A172 (cell line): ENCODE results near the gene SH3BGRL2. TPM values are rescaled to one million over a fixed set of nuclear protein-coding genes. Genes with fewer than 3 reads are reported as not detected.
A peak's percentile ranks its signal among the peaks of the same experiment; 100 is the strongest.
"Not testable (repeated sequence)": the region's sequence is repeated elsewhere in the genome, so short reads cannot be mapped to it uniquely, and the experiment has no call there.

ENCODE experiments used
- DNase-seq: peaks from one replicate; pipeline ENCODE4 v3.0.0-alpha.2; 2015; ENCODE audit warnings: low spot score
- total RNA-seq: library from RNA; depleted of rRNA; stranded (reverse); fragments of >200 nt; shearing (Covaris generic); gene quantifications from 2 replicates; pipeline ENCODE4 v1.2.3, GENCODE V29; 2014

SH3BGRL2 gene
- total RNA-seq, 1 experiment from 2014 or later, result 1.2 TPM

GRCh38 chr6:79614326-79615305 is 16.5 kb upstream of the SH3BGRL2 start:
- DNase-seq, result no peak

- no peak for DNase-seq
Measured at GRCh38 chr6:79617518-79617941, 13.6 kb upstream of the SH3BGRL2 start.

- DNase-seq, result not testable (repeated sequence)
Measured at GRCh38 chr6:79618425-79618824, 12.7 kb upstream of the SH3BGRL2 start.

DNA sequence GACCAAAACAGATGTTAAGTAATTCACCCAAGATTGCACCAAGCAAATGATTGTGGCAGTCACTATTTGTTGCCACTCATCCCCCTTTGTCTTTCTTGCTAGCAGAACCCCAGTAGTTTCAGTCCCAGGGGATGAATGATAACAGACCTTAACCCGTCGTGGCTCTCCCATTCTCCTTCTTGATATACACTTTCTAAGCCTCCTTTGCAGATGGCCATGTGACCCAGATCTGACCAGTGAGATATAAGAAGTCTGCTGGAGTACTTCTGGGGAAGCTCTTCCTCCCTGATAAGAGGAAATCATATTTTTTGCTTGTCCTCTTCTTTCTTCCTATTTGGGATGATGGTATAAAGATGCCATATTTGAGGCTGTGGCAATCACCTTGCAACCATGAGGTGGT is 9.6 kb upstream of the SH3BGRL2 start:
- DNase-seq, result no peak

DNA sequence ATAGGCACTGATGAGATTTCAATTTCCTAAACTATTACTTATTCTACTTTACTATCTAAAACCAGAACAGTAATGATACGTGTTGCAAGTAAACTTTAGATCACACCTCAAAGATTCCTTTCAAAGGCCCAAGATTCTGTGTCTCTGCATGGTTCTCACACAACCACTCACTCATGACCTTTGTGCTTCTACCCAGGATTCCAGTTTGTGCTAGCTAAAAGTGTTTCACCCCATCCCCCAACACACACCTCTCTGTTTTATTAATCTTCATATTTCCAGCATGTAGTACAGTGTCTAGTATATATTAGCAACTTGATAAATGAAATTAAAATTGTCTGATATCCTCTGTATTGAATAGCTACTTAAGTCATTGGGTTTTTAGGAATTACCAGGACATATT is 8.8 kb upstream of the SH3BGRL2 start:
- no peak for DNase-seq

GRCh38 chr6:79623106-79623505 is 8.0 kb upstream of the SH3BGRL2 start:
- no peak for DNase-seq

DNA sequence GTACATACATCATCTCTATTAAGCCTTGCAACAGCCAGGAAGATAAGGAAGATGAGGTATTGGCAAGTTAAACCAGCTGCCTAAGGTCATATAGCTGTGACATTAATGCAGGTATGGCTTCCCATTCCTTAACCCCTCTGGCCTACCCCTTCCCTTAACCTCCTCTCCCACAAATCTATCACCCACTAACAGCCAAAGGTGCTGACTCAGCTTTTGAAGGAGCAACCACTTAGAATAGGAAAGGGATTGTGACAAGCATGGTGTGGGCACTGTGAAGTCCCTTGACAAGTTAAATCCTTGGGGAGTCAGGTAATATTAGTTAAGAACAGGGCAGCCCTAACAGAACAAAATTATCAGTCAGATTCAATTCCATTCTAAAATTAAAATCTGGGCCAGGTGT is 5.4 kb upstream of the SH3BGRL2 start:
- DNase-seq, result no peak

DNA sequence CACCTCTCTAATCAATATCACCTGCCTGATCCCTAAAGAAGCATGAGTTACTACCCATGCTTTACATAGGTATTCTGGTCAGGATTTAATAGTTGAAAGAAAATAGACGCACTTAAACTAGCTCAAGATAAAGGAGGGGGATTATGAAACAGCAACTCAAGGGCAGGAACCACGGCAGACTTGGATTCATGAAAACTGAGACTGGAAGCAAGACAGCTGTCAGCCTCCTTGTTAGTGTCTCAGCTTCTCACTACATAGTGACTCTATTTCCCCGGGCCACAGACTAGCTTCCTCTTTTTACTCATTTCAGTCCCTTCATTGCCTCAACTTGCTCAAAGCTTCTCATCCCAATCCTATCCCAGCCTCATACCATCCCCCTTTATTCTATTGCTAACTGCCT is 4.3 kb upstream of the SH3BGRL2 start:
- DNase-seq, result no peak

DNA sequence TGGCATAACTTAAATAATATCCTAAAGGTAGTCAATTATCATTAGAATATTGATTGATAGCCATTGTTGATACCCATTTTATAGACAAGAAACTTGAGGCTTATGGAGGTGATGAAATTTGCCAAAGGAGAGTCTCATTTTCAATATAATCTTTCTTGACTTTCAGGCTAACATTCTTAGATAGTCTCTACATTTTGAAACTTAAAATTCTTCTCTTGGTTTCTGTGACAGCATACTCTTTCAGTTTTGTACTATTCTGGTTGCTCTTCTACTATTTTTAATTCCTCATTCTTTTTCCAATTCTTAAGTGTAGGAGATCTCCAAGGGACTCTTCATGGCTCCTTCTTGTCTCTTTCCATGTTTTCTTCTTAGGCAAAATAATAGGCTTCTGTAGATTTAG is 3.7 kb upstream of the SH3BGRL2 start:
- no peak for DNase-seq

GRCh38 chr6:79628466-79629288 is 2.5 kb upstream of the SH3BGRL2 start:
- no peak for DNase-seq

GRCh38 chr6:79630380-79630882 is 698 bp upstream of the SH3BGRL2 start:
- no peak for DNase-seq

- DNase-seq, result no peak
Measured at GRCh38 chr6:79631693-79632172, 604 bp downstream of the SH3BGRL2 start.

GRCh38 chr6:79632580-79632979 is 1.5 kb downstream of the SH3BGRL2 start:
- no peak for DNase-seq

DNA sequence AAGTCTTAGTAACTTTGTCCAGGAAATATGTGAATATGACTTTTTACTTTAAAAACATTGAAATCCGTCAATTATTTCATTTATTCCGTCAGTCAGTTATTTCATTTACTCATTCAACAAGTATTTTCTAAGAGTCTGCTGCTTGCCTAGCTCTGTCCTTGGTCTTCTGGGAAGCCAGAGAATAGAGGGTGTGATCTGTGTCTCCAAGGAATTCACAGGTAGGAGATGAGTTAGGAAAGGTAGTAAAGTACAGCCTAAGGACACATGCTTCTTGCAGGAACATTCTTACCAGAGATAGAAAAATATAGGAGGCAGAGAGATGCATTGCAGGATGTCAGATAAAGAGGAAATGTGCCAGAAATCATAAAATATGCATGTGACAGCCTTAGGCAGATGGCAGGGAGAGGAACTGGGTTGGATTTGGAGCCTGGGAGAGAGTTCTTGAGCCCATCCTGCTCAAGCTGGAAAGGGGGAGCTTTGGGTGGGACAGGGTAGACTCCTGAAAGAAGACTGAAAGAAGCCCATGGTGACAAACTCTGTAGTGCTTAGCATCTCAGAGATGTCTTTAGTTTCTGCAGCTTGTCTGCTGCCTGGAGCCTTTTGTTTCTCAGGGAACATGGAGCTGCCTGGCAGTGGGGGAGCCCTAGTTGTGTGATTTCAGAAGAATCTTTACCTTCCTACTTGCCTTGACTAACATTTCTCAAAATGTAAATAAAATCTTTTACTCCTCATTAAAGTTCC is 3.5 kb downstream of the SH3BGRL2 start:
- no peak for DNase-seq

DNA sequence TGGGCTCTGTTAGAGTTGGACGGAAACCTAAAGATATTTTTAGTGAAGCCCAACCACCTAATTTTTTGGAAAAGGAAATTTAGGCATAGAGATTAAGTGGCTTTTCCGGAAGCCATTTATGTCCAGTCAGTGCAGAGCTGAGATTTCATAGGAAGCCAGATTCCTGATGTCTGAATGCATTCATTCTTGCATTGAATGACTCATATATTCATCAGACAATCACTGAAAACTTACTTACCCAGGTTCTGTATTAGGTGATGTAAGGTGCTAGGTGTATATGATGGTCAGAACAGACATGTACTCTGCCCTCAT is 4.1 kb downstream of the SH3BGRL2 start:
- peak; percentile 11 for DNase-seq

DNA sequence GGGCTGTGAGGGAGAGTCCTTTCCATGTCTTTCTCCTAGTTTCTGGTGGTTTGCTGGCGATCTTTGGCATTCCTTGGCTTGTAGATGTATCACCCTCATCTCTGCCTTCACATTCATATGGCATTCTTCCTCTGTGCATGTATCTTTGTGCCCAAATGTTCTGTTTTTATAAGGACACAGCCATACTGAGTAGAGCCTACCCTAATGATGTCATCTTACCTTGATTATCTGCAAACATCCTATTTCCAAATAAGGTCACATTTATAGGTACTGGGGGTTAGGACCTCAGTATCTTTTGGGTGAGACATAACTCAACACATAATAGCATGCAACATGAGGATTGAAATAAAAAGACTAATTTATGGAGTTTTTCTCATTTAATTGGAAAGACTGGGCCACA is 5.5 kb downstream of the SH3BGRL2 start:
- DNase-seq, result no peak

- no peak for DNase-seq
Measured at GRCh38 chr6:79640146-79641111, 9.3 kb downstream of the SH3BGRL2 start.

- no peak for DNase-seq
Measured at GRCh38 chr6:79646006-79646405, 14.9 kb downstream of the SH3BGRL2 start.

DNA sequence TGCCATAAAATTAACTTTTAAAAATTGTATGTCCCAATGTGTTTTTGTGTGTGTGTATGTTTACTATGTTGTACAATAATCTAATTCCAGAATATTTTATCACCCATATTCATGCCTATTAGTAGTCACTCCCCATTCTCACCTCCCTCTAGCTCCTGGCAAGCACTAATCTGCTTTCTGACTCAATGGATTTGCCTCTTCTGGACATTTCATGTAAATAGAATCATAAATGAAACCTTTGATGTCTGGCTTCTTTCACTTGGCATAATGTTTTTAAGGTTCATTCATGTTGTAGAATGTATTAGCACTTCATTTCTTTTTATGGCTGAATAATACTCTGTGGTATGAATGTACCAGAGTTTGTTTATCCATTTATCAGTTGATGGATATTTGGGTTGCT is 15.4 kb downstream of the SH3BGRL2 start:
- no peak for DNase-seq

GRCh38 chr6:79647741-79648140 is 16.6 kb downstream of the SH3BGRL2 start:
- DNase-seq, result no peak

DNA sequence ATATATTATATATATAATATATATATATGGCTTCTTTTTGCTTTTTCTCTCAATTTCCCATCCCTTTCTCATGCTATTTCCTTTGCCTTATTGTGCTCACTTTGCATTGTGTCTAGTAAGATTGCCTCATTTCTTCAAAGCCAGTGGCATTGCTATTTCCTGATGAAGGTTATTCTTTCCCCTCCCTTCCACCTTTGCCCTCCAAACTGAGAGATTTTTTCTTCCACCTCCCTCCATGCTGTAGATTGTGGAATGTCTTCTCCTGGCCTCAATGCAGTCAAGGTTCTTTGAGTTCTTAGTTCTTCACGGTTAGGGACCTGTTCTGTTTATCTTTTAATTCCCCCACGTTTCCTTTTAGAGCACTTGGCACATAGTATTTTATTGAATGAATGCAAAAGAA is 17.2 kb downstream of the SH3BGRL2 start:
- no peak for DNase-seq
